SK-N-SH (cell line): ENCODE data around the gene LIPE. TPM values are rescaled to one million over a fixed set of nuclear protein-coding genes. Genes with fewer than 3 reads are reported as not detected.
A peak's percentile ranks its signal among the peaks of the same experiment; 100 is the strongest.

Source experiments
- CTCF ChIA-PET: fragments of 300-600, 350-600 bp; formaldehyde crosslinking; extraction: SDS; loops from one replicate; lab custom pipeline; 2021; lab: Yijun Ruan, JAX
- POLR2A ChIA-PET: fragments of 350-600 bp; sonication (Branson Sonifier 250); formaldehyde crosslinking; extraction: SDS; loops from one replicate; lab custom pipeline; 2020; ENCODE audit warnings: antibody characterized with exemption, inconsistent platforms; lab: Yijun Ruan, JAX
- DNase-seq: peaks from one replicate; pipeline ENCODE4 v3.0.0; 2012
- H2AFZ ChIP-seq: fragments of 200-600 bp; sonication (generic); 2 replicates; pipeline ENCODE4 v1.8.1; 2016; ENCODE audit warnings: antibody characterized with exemption, mild to moderate bottlenecking, low read depth
- H3F3A ChIP-seq: fragments of 200-600 bp; sonication (generic); replicated peaks from 2 replicates; pipeline ENCODE3; 2016; ENCODE audit warnings: antibody characterized with exemption, mild to moderate bottlenecking; ENCODE audit not compliant: insufficient read depth
- H3K27ac ChIP-seq, 2 experiments: fragments of 200-500 bp in 1 of 2; fragments of 200-600 bp in 1 of 2; sonication (Bioruptor generic) in 1 of 2; sonication (generic), shearing (Covaris generic) in 1 of 2; 2 replicates each; pipeline versions ENCODE4 v1.5.1 to v1.6.1; 2014 to 2016; ENCODE audit warnings: low read depth in 2 of 2, inconsistent platforms in 1 of 2, low read length in 1 of 2, mild to moderate bottlenecking in 1 of 2, mixed read lengths in 1 of 2
- H3K27me3 ChIP-seq: fragments of 200-600 bp; sonication (generic), shearing (Covaris generic); 2 replicates; pipeline ENCODE4 v1.6.1; 2016; ENCODE audit warnings: mixed run types; ENCODE audit not compliant: insufficient read depth
- H3K36me3 ChIP-seq, 2 experiments: fragments of 200-500 bp in 1 of 2; fragments of 200-600 bp in 1 of 2; sonication (Bioruptor generic) in 1 of 2; sonication (generic) in 1 of 2; replicated peaks in 1 of 2; 2 replicates each; pipeline versions ENCODE3 to v1.5.1; 2014 to 2016; ENCODE audit warnings: low read length in 1 of 2, mild to moderate bottlenecking in 1 of 2; ENCODE audit not compliant: insufficient read depth in 2 of 2, control insufficient read depth in 1 of 2
- H3K4me1 ChIP-seq, 2 experiments: fragments of 200-500 bp in 1 of 2; fragments of 200-600 bp in 1 of 2; sonication (Bioruptor generic) in 1 of 2; sonication (generic), shearing (Covaris generic) in 1 of 2; 2 replicates each; pipeline versions ENCODE4 v1.5.1 to v1.6.1; 2014 to 2016; ENCODE audit warnings: low read depth in 1 of 2, low read length in 1 of 2, mixed run types in 1 of 2; ENCODE audit not compliant: insufficient read depth in 2 of 2, control insufficient read depth in 1 of 2
- H3K4me2 ChIP-seq: fragments of 200-600 bp; sonication (generic), shearing (Covaris generic); 2 replicates; pipeline ENCODE4 v1.6.1; 2017; ENCODE audit warnings: mixed run types
- H3K4me3 ChIP-seq, 2 experiments: fragments of 200-500 bp in 1 of 2; fragments of 200-600 bp in 1 of 2; sonication (Bioruptor generic) in 1 of 2; sonication (generic), shearing (Covaris generic) in 1 of 2; 2 replicates each; pipeline versions ENCODE4 v1.5.1 to v1.8.1; 2014 to 2016; ENCODE audit warnings: low read depth in 2 of 2, inconsistent platforms in 1 of 2, low read length in 1 of 2, mild to moderate bottlenecking in 1 of 2, mixed read lengths in 1 of 2, moderate library complexity in 1 of 2
- H3K79me2 ChIP-seq: fragments of 200-600 bp; sonication (generic); 2 replicates; pipeline ENCODE4 v1.8.1; 2017; ENCODE audit warnings: mild to moderate bottlenecking; ENCODE audit not compliant: insufficient read depth
- H3K9ac ChIP-seq: fragments of 200-600 bp; sonication (generic); 2 replicates; pipeline ENCODE4 v1.6.1; 2017; ENCODE audit warnings: mixed run types
- H3K9me2 ChIP-seq: fragments of 200-600 bp; sonication (generic); 2 replicates; pipeline ENCODE4 v1.6.1; 2017; ENCODE audit warnings: mixed run types
- H3K9me3 ChIP-seq: fragments of 200-600 bp; sonication (generic); 2 replicates; pipeline ENCODE4 v1.6.1; 2017; ENCODE audit warnings: mixed run types, mild to moderate bottlenecking, moderate library complexity
- H4K20me1 ChIP-seq: fragments of 200-600 bp; sonication (generic); 2 replicates; pipeline ENCODE4 v1.6.1; 2017; ENCODE audit warnings: mild to moderate bottlenecking, mixed run types; ENCODE audit not compliant: insufficient read depth
- ELF1 ChIP-seq: IDR thresholded peaks from 2 replicates; pipeline ENCODE4 v1.4.0; 2012
- EP300 ChIP-seq, 2 experiments: IDR thresholded peaks; 2 replicates each; pipeline versions ENCODE4 v1.4.0 to v1.6.1; 2012; ENCODE audit warnings: borderline replicate concordance in 1 of 2, low read depth in 1 of 2, low read length in 1 of 2
- EZH2phosphoT487 ChIP-seq: fragments of 200-600 bp; sonication (generic); IDR thresholded peaks from 2 replicates; pipeline ENCODE4 v1.6.1; 2017; ENCODE audit warnings: low read depth, mixed run types, mild to moderate bottlenecking, antibody characterized with exemption, moderate library complexity, borderline replicate concordance
- FOXJ3 ChIP-seq: sonication (generic); formaldehyde crosslinking; IDR thresholded peaks from 2 replicates; pipeline ENCODE4 v1.5.1; 2020; ENCODE audit warnings: mild to moderate bottlenecking, missing genetic modification reagents
- FOXM1 ChIP-seq: IDR thresholded peaks from 2 replicates; pipeline ENCODE4 v1.4.0; 2012; ENCODE audit warnings: low read depth, mild to moderate bottlenecking
- GABPA ChIP-seq: IDR thresholded peaks from 2 replicates; pipeline ENCODE4 v1.4.0; 2012; ENCODE audit warnings: low read depth, mild to moderate bottlenecking
- GATA2 ChIP-seq: sonication (generic); formaldehyde crosslinking; IDR thresholded peaks from 2 replicates; pipeline ENCODE4 v1.5.0; 2020; ENCODE audit warnings: mild to moderate bottlenecking, missing genetic modification reagents
- JUND ChIP-seq: IDR thresholded peaks from 2 replicates; pipeline ENCODE4 v1.4.0; 2012
- NRF1 ChIP-seq: IDR thresholded peaks from 2 replicates; pipeline ENCODE4 v1.6.1; 2012; ENCODE audit warnings: low read depth, mild to moderate bottlenecking, low read length
- RAD21 ChIP-seq: IDR thresholded peaks from 2 replicates; pipeline ENCODE4 v1.6.1; 2012; ENCODE audit warnings: mild to moderate bottlenecking, low read length
- RCOR1 ChIP-seq: fragments of 150-350 bp; IDR thresholded peaks from 2 replicates; pipeline ENCODE4 v1.6.1; 2017; ENCODE audit warnings: antibody characterized with exemption, low read length
- RFX5 ChIP-seq: IDR thresholded peaks from 2 replicates; pipeline ENCODE4 v1.6.1; 2012; ENCODE audit warnings: mild to moderate bottlenecking, improper control_type of control experiment, low read length
- RXRA ChIP-seq: IDR thresholded peaks from 2 replicates; pipeline ENCODE4 v1.4.0; 2012; ENCODE audit warnings: low read depth, mild to moderate bottlenecking, borderline replicate concordance
- SMC3 ChIP-seq: IDR thresholded peaks from 2 replicates; pipeline ENCODE4 v1.6.1; 2012; ENCODE audit warnings: low read depth, low read length, improper control_type of control experiment
- TAF1 ChIP-seq: IDR thresholded peaks from 2 replicates; pipeline ENCODE4 v1.6.1; 2012; ENCODE audit warnings: low read depth, mild to moderate bottlenecking, low read length, moderate library complexity, borderline replicate concordance
- TCF12 ChIP-seq: IDR thresholded peaks from 2 replicates; pipeline ENCODE4 v1.4.0; 2012
- TEAD4 ChIP-seq: IDR thresholded peaks from 2 replicates; pipeline ENCODE4 v1.4.0; 2012; ENCODE audit warnings: mild to moderate bottlenecking, borderline replicate concordance; ENCODE audit not compliant: insufficient read depth
- WGBS: methylation state at CpG from one replicate; pipeline ENCODE4 v1.1.6; 2017; ENCODE audit warnings: low lambda C conversion rate; 5-methylcytosine and 5-hydroxymethylcytosine counted together
- polyA plus RNA-seq, 3 experiments: library from polyadenylated mRNA; depleted of rRNA; stranded (reverse); fragments of >200 nt; gene quantifications; 2 replicates each; pipeline ENCODE4 v1.2.3, GENCODE V29; 2012
- TF ChIP-seq, protein P1 (sequence below): IDR thresholded peaks from 2 replicates; pipeline ENCODE4 v1.4.0; 2012; ENCODE audit warnings: low read depth, borderline replicate concordance
- TF ChIP-seq, protein P2 (sequence below): fragments of 150-350 bp; IDR thresholded peaks from 2 replicates; pipeline ENCODE4 v1.6.1; 2017; ENCODE audit warnings: antibody characterized with exemption, low read length, low read depth, borderline replicate concordance
- TF ChIP-seq, protein P3 (sequence below): IDR thresholded peaks from 2 replicates; pipeline ENCODE4 v1.4.0; 2012; ENCODE audit warnings: low read depth, borderline replicate concordance
- TF ChIP-seq, protein P4 (sequence below): IDR thresholded peaks from 2 replicates; pipeline ENCODE4; 2012
- TF ChIP-seq, protein P5 (sequence below): fragments of 150-350 bp; IDR thresholded peaks from 2 replicates; pipeline ENCODE4 v1.6.1; 2016; ENCODE audit warnings: mild to moderate bottlenecking, low read depth, low read length

The LIPE gene
- polyA plus RNA-seq, 1 of the 3 experiments (the other 2 are of a cell fraction): 4.4 TPM

DNA sequence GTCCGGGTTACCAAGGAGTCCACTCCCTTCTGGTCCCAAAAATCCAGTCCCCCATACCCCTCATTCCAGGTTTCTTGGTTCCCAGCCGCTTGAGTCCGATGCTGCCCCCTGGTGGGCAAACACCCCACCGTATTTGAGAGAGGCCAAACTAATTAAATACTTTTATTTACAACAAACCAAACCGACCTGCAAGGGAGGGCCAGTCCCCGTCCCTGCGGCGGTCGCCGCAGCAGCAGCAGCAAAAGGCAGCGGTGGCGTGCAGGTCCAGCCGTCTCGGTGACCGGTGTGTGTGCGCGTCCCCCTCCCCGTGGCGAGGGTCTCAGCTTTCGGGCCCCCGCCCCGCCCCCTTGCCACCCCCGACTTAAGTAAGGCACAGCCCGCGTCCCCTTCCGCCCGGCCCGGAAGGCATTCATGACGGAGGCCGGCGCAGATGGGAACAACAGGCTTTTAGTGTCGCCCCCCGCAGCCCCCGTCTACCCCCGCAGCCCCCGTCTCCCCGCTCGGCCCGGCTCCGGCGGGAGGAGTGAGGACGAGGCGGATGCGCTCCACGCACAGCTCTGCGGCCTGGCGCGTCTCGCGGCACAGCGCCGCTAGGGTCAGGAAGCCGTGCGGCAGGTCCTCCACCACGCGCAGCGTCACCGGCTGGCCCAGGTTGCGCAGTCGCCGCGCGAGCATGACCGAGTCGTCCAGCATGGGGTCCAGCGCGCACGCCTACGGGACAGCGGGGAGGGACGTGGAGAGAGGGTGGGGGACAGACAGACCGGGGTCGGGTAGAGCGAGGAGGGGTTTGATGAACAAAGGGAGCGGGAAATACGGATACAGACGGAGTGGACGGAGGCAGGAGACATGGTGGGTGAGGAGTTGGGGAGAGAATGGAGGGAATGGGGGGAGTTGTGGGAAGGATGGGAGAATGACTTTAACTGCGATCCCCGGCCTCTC, 25.6 kb downstream of the LIPE start:
- Histone ChIP-seq H3K36me3 (peaks cover 0 to 7% of the 10 kb centered on the region in 2 experiments), H3K79me2 (no peaks in the 10 kb centered on the region), H2AFZ (0 out of 2 replicates have a peak overlapping the region, but pooled peaks have one; percentile 76), H3K9me3 (no peaks in the 10 kb centered on the region), H3K4me2 (peak overlapping the region; percentile 69), H3K27ac (peak overlapping the region in 1 of 2 experiments; percentile 63; a peak in 2 of 4 replicates), H3K9ac (no peak overlapping the region), H3F3A (peaks cover 5% of the 10 kb centered on the region), H4K20me1 (no peaks in the 10 kb centered on the region), H3K27me3 (no peaks in the 10 kb centered on the region), H3K4me1 (peaks cover 0 to 20% of the 10 kb centered on the region in 2 experiments; a peak in 1 of 4 replicates), H3K9me2 (no peaks in the 10 kb centered on the region), H3K4me3 (peak overlapping the region; percentile 44 to 59)
- POLR2A ChIA-PET: interaction anchor here (0.8 to 1.8 kb wide), 2 partner anchors 10 to 14 kb away, joined by 3 to 6 read pairs; no protein-coding TSS in a partner anchor
- peak; percentile 90 for DNase-seq
- 5% methylated on average over 37 of the region's 80 CpGs for whole genome bisulfite sequencing
- CTCF ChIA-PET: interaction anchor here (0.7 to 2.9 kb wide), 20 partner anchors 10 to 293 kb away, joined by 3 to 45 read pairs (median 4); no protein-coding TSS in a partner anchor
- TF ChIP-seq, protein P1, sequence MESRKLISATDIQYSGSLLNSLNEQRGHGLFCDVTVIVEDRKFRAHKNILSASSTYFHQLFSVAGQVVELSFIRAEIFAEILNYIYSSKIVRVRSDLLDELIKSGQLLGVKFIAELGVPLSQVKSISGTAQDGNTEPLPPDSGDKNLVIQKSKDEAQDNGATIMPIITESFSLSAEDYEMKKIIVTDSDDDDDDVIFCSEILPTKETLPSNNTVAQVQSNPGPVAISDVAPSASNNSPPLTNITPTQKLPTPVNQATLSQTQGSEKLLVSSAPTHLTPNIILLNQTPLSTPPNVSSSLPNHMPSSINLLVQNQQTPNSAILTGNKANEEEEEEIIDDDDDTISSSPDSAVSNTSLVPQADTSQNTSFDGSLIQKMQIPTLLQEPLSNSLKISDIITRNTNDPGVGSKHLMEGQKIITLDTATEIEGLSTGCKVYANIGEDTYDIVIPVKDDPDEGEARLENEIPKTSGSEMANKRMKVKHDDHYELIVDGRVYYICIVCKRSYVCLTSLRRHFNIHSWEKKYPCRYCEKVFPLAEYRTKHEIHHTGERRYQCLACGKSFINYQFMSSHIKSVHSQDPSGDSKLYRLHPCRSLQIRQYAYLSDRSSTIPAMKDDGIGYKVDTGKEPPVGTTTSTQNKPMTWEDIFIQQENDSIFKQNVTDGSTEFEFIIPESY: no peak
- no peak for TF ChIP-seq FOXM1
- no peak for TF ChIP-seq EZH2phosphoT487
- TF ChIP-seq TAF1: 0 out of 2 replicates have a peak, but pooled peaks have one; percentile 38
- TF ChIP-seq NRF1: peak; percentile 68
- no peak for TF ChIP-seq TEAD4
- no peak for TF ChIP-seq JUND
- TF ChIP-seq, protein P2, sequence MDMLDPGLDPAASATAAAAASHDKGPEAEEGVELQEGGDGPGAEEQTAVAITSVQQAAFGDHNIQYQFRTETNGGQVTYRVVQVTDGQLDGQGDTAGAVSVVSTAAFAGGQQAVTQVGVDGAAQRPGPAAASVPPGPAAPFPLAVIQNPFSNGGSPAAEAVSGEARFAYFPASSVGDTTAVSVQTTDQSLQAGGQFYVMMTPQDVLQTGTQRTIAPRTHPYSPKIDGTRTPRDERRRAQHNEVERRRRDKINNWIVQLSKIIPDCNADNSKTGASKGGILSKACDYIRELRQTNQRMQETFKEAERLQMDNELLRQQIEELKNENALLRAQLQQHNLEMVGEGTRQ: no peak
- TF ChIP-seq RXRA: no peak
- TF ChIP-seq, protein P3, sequence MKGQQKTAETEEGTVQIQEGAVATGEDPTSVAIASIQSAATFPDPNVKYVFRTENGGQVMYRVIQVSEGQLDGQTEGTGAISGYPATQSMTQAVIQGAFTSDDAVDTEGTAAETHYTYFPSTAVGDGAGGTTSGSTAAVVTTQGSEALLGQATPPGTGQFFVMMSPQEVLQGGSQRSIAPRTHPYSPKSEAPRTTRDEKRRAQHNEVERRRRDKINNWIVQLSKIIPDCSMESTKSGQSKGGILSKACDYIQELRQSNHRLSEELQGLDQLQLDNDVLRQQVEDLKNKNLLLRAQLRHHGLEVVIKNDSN: no peak
- TF ChIP-seq RAD21: peak; percentile 57
- no peak for TF ChIP-seq FOXJ3 (CRISPR knock-in tag)
- TF ChIP-seq GATA2 (CRISPR knock-in tag): no peak
- peak; percentile 43; the same call in 1 of the 2 replicates for TF ChIP-seq RCOR1
- TF ChIP-seq GABPA: no peak
- TF ChIP-seq RFX5: no peak
- TF ChIP-seq, protein P4, sequence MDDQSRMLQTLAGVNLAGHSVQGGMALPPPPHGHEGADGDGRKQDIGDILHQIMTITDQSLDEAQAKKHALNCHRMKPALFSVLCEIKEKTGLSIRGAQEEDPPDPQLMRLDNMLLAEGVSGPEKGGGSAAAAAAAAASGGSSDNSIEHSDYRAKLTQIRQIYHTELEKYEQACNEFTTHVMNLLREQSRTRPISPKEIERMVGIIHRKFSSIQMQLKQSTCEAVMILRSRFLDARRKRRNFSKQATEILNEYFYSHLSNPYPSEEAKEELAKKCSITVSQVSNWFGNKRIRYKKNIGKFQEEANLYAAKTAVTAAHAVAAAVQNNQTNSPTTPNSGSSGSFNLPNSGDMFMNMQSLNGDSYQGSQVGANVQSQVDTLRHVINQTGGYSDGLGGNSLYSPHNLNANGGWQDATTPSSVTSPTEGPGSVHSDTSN: no peak
- TF ChIP-seq, protein P5, sequence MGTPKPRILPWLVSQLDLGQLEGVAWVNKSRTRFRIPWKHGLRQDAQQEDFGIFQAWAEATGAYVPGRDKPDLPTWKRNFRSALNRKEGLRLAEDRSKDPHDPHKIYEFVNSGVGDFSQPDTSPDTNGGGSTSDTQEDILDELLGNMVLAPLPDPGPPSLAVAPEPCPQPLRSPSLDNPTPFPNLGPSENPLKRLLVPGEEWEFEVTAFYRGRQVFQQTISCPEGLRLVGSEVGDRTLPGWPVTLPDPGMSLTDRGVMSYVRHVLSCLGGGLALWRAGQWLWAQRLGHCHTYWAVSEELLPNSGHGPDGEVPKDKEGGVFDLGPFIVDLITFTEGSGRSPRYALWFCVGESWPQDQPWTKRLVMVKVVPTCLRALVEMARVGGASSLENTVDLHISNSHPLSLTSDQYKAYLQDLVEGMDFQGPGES: no peak
- no peak for TF ChIP-seq TCF12
- TF ChIP-seq EP300 (IDR thresholded peaks at IDR 0.05; ENCODE audit: borderline replicate concordance in 1 of 2, low read depth in 1 of 2, low read length in 1 of 2): no peak
- TF ChIP-seq ELF1: no peak
- TF ChIP-seq SMC3: peak; percentile 40; the same call in 1 of the 2 replicates
